MM.1S (cell line): Measurements from ENCODE around the gene TDP2.

ENCODE experiments used
- EZH2 ChIP-seq: fragments of 300-600 bp; sonication (generic); optimal IDR thresholded peaks from 2 replicates; pipeline ENCODE3; 2017; ENCODE audit warnings: low read depth, mild to moderate bottlenecking, antibody characterized with exemption, low read length, mixed read lengths
- TF ChIP-seq, protein P1 (sequence below): fragments of 300-600 bp; sonication (generic); IDR thresholded peaks from 2 replicates; pipeline ENCODE4 v1.5.1; 2016; ENCODE audit warnings: antibody characterized with exemption, low read length, mixed read lengths

DNA sequence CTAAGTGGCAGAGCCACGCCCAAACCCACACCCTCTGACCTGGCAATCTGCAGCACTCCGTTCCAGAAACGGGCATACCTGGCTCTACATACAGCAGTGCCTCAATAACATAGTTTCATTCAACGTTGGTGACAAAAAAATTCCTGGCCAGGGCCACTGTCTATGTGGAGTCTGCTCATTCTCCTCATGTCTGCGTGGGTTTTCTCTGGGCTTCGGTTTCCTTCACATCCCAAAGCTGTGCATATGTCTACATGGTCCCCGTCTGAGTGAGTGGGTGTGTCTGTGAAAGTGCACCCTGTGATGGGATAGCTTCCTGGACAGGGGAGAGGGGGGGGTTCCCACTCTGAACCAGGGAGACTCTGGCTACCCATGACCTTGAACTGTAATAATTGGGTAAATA lies 22.8 kb downstream of the TDP2 start:
- no peak for TF ChIP-seq EZH2
- TF ChIP-seq, protein P1, sequence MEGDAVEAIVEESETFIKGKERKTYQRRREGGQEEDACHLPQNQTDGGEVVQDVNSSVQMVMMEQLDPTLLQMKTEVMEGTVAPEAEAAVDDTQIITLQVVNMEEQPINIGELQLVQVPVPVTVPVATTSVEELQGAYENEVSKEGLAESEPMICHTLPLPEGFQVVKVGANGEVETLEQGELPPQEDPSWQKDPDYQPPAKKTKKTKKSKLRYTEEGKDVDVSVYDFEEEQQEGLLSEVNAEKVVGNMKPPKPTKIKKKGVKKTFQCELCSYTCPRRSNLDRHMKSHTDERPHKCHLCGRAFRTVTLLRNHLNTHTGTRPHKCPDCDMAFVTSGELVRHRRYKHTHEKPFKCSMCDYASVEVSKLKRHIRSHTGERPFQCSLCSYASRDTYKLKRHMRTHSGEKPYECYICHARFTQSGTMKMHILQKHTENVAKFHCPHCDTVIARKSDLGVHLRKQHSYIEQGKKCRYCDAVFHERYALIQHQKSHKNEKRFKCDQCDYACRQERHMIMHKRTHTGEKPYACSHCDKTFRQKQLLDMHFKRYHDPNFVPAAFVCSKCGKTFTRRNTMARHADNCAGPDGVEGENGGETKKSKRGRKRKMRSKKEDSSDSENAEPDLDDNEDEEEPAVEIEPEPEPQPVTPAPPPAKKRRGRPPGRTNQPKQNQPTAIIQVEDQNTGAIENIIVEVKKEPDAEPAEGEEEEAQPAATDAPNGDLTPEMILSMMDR = no peak
